Activated CD4-positive, alpha-beta T cell treated with anti-CD3 and anti-CD28 coated beads, Interleukin-2, amount 10 ng/mL, durations not matched to agents 24 days and 14 days (primary cell): ENCODE data around the gene ANKRD18A. TPM values are rescaled to one million over a fixed set of nuclear protein-coding genes. Genes with fewer than 3 reads are reported as not detected.

ENCODE experiments used
- DNase-seq: peaks from one replicate; pipeline ENCODE4 v3.0.0; 2022
- H3K27ac Mint-ChIP-seq: one replicate; pipeline ENCODE4 v1.8.0; 2022; ENCODE audit warnings: mild to moderate bottlenecking, mixed read lengths
- H3K27me3 Mint-ChIP-seq: one replicate; pipeline ENCODE4 v1.8.0; 2022; ENCODE audit warnings: mixed read lengths
- H3K36me3 Mint-ChIP-seq: one replicate; pipeline ENCODE4 v1.8.0; 2022; ENCODE audit warnings: low read depth, mild to moderate bottlenecking, mixed read lengths
- H3K4me1 Mint-ChIP-seq: one replicate; pipeline ENCODE4 v1.8.0; 2021; ENCODE audit warnings: mixed read lengths
- H3K4me3 Mint-ChIP-seq: one replicate; pipeline ENCODE4 v1.8.0; 2022; ENCODE audit warnings: mild to moderate bottlenecking, moderate library complexity, mixed read lengths
- H3K9me3 Mint-ChIP-seq: one replicate; pipeline ENCODE4 v1.8.0; 2021; ENCODE audit warnings: mixed read lengths
- intact Hi-C: fragments of 100-400 bp; cut with micrococcal nuclease; formaldehyde crosslinking; loops from one replicate; pipeline ENCODE4 v1.15.1; 2023
- total RNA-seq: library from RNA; stranded (reverse); gene quantifications from 2 replicates; pipeline ENCODE4 v1.2.3, GENCODE V29; 2022

ANKRD18A gene
- 2.7 and 4.5 TPM in 2 replicates for total RNA-seq

DNA sequence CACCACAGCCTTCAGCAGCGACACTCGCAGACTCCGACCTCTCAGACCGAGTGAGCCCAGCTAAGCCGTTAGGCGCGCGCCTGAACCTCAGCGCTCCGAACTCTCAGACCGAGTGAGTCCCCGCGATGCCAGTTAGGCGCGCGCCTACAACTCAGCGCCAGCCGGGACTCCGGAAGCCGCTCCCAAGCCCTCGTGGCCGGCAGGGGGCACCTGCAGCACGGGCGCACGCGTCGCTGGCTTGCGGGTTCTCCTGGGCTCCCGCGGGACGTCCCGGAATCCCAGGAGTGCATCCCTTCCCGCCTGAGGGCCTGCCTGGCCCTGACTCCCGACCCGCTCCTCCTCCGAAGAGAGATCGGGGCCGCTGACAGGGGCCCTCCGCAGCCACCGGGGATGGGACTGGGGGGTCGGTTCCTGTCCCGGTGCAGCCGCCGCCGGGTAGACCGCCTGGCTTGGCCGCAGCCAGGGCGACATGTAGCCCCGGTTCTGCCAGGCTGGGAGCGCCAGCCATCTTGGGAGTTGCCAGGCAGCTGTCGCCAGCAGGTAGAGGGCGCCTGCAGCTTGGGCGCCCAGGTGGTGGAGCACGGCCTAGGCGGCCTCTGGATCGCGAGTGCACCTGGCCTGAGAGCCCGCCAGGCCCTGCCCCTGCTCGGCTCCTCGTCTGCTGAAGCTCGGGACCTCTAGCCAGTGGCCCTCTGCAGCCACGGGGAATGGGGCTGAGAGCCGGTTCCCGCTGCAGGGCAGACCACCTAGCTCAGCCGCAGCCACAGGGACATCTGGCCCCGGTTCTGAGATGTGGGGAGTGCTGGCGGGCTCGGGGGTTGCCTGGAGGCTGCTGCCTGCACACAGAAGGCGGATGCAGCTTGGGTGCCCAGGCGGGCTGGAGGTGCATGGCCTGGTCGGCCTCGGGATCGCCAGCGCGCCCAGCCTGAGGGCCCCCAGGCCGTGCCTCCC, at the start of gene ANKRD18A:
Gene ANKRD18A (minus strand): TSS at position 114 of the 951 bp plus-strand sequence. CDS start 311 bp downstream, outside the sequence.
- Mint-ChIP-seq H3K4me3 (peak within 1 kb of the TSS; percentile 93), H3K9me3 (peaks cover 4% of the 10 kb centered on the region), H3K4me1 (peaks cover 10% of the 10 kb centered on the region), H3K27ac (peak within 1 kb of the TSS; percentile 89), H3K36me3 (peaks cover 3% of the 10 kb centered on the region), H3K27me3 (peaks cover 49% of the 10 kb centered on the region)
- DNase-seq: peak; percentile 89
- intact Hi-C loops: no loop called here

DNA sequence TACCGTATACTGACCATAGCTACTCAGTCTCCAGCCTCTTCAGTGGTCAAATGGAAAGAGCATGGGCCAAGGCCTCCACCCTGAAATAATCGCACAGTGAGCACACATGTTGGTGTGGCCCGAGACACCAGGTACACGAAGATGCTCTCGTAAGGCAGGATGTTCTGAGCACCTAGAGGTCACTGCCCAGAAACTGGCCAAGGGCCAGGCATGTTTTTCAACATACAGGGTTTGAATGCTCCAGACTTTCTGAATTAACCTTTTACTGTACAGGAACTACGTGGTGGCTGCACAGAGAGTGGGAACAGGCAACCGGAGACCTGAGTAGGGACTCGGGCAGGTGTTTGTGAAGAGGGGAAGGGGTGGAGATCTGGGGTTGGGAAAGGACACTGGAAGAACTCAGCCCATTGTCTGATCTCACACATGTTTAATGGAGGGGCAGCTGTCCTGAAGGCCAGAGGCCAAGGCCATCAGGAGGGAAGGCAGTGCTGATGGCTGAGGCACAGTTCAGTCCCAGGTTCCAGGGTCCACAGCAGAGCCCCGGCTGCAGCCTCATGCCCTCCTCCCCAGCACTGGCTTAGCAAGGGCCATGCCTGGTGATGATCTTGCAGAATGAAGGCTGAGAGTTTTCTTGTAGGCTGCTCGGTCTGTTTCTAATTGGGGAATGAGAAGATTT, 48.5 kb upstream of the ANKRD18A start:
- no peaks in the 10 kb centered on the region for H3K36me3 Mint-ChIP-seq
- no peak overlapping the region for H3K27ac Mint-ChIP-seq
- intact Hi-C loops: no loop called here

GRCh38 chr9:38662763-38663593, 42.6 kb upstream of the ANKRD18A start:
- H3K4me1 Mint-ChIP-seq: no peaks in the 10 kb centered on the region
- H3K27me3 Mint-ChIP-seq: peaks cover 8% of the 10 kb centered on the region
- DNase-seq: no peak
- H3K27ac Mint-ChIP-seq: no peak overlapping the region
- H3K9me3 Mint-ChIP-seq: no peaks in the 10 kb centered on the region
- intact Hi-C loops: no loop called here
- H3K36me3 Mint-ChIP-seq: no peaks in the 10 kb centered on the region
- H3K4me3 Mint-ChIP-seq: no peak overlapping the region

More for the DNA sequence above, 48.5 kb upstream of the ANKRD18A start:
- H3K4me1 Mint-ChIP-seq: no peaks in the 10 kb centered on the region
- no peak for DNase-seq
- no peaks in the 10 kb centered on the region for H3K9me3 Mint-ChIP-seq
- H3K4me3 Mint-ChIP-seq: no peak overlapping the region
- peaks cover 4% of the 10 kb centered on the region for H3K27me3 Mint-ChIP-seq

GRCh38 chr9:38659538-38659937, 39.1 kb upstream of the ANKRD18A start:
- intact Hi-C loops: no loop called here
- no peaks in the 10 kb centered on the region for H3K4me1 Mint-ChIP-seq
- no peaks in the 10 kb centered on the region for H3K9me3 Mint-ChIP-seq
- no peak for DNase-seq
- H3K4me3 Mint-ChIP-seq: no peak overlapping the region
- no peaks in the 10 kb centered on the region for H3K36me3 Mint-ChIP-seq
- peaks cover 11% of the 10 kb centered on the region for H3K27me3 Mint-ChIP-seq
- H3K27ac Mint-ChIP-seq: no peak overlapping the region

DNA sequence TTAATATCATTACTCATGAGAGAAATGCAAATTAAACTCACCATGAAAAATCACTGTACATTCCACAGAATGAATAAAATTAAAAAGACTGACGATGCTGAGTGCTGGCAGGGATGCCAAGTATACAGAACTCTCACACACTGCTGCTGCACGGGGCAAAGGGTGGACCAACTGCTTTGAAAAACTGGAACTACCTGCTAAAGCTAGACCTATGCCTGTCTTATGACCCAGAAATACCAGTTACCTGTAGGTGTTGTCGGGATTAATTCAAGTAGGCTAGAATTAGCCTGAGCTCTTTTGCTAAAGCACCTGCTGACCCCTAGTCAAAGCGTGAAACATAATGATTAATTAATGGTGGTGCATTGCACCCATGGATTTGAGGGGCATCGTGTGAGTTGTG, 36.5 kb upstream of the ANKRD18A start:
- Mint-ChIP-seq H3K9me3 (no peaks in the 10 kb centered on the region), H3K36me3 (no peaks in the 10 kb centered on the region), H3K4me1 (no peaks in the 10 kb centered on the region), H3K27ac (no peak overlapping the region), H3K27me3 (peaks cover 11% of the 10 kb centered on the region), H3K4me3 (no peak overlapping the region)
- no peak for DNase-seq
- intact Hi-C loops: no loop called here

GRCh38 chr9:38652486-38652885, 32.1 kb upstream of the ANKRD18A start:
- no peaks in the 10 kb centered on the region for H3K4me1 Mint-ChIP-seq
- H3K36me3 Mint-ChIP-seq: no peaks in the 10 kb centered on the region
- H3K4me3 Mint-ChIP-seq: no peak overlapping the region
- intact Hi-C loops: no loop called here
- peaks cover 7% of the 10 kb centered on the region for H3K27me3 Mint-ChIP-seq
- no peak for DNase-seq
- no peak overlapping the region for H3K27ac Mint-ChIP-seq
- no peaks in the 10 kb centered on the region for H3K9me3 Mint-ChIP-seq

GRCh38 chr9:38652044-38652443, 31.6 kb upstream of the ANKRD18A start:
- Mint-ChIP-seq H3K27ac (no peak overlapping the region), H3K4me1 (no peaks in the 10 kb centered on the region), H3K27me3 (peaks cover 4% of the 10 kb centered on the region), H3K9me3 (no peaks in the 10 kb centered on the region), H3K4me3 (no peak overlapping the region), H3K36me3 (no peaks in the 10 kb centered on the region)
- intact Hi-C loops: no loop called here
- no peak for DNase-seq

DNA sequence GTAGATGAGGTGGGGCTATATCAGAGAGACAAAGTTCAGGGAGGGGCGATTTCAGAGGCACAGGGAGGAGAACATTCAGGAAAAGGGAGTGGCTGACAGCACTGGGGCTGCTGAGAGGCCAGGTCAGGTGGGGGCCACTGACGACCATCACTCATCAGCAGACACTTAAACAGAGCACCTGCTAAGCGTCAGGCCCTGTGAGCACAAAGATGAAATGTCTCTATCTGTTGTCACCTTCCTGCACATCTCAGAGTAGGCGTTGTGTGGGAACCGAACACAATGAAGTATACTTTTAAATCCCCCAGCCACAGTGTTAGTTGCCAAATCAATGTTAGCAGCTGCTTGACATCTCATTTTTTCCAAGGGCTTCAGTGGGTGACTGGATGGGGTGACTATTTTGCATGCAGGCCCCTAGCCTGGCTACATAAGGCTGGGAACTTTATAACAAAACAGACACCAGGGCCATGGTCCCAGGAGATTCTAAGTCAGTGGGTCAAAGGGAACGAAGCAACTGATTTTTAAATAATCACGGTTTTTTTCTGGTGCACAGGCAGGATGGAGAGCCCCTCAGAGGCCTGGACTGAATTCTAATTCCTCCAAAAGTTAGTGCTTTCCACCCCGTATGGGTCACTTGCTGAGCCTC, 31.1 kb upstream of the ANKRD18A start:
- no peak for DNase-seq
- Mint-ChIP-seq H3K27me3 (peaks cover 4% of the 10 kb centered on the region), H3K36me3 (no peaks in the 10 kb centered on the region), H3K27ac (no peak overlapping the region), H3K9me3 (no peaks in the 10 kb centered on the region), H3K4me3 (no peak overlapping the region), H3K4me1 (no peaks in the 10 kb centered on the region)
- intact Hi-C loops: no loop called here

DNA sequence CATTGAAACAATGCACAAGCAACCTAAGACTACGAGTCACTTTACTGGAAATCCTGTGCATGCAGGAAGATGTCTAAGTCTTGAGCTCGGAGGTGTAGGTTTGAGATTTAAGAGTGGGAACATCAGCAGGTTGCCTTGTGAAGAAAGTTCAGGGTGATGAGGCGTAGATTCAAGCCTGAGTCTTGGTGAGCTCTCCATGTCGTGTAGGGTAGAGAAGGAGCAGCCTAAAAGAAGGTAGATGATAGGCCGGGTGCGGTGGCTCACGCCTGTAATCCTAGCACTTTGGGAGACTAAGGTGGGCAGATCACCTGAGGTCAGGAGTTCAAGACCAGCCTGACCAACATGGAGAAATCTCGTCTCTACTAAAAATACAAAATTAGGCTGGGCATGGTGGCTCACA, 30.2 kb upstream of the ANKRD18A start:
- no peak for DNase-seq
- H3K4me3 Mint-ChIP-seq: no peak overlapping the region
- peaks cover 2% of the 10 kb centered on the region for H3K27me3 Mint-ChIP-seq
- no peak overlapping the region for H3K27ac Mint-ChIP-seq
- no peaks in the 10 kb centered on the region for H3K9me3 Mint-ChIP-seq
- no peaks in the 10 kb centered on the region for H3K36me3 Mint-ChIP-seq
- intact Hi-C loops: no loop called here
- no peaks in the 10 kb centered on the region for H3K4me1 Mint-ChIP-seq

GRCh38 chr9:38649731-38650363, 29.5 kb upstream of the ANKRD18A start:
- Mint-ChIP-seq H3K4me3 (no peak overlapping the region), H3K9me3 (no peaks in the 10 kb centered on the region), H3K4me1 (no peaks in the 10 kb centered on the region), H3K27me3 (peaks cover 2% of the 10 kb centered on the region), H3K27ac (no peak overlapping the region), H3K36me3 (no peaks in the 10 kb centered on the region)
- no peak for DNase-seq
- intact Hi-C loops: no loop called here

GRCh38 chr9:38644601-38645000, 24.2 kb upstream of the ANKRD18A start:
- Mint-ChIP-seq H3K27ac (no peak overlapping the region), H3K4me3 (no peak overlapping the region), H3K36me3 (no peaks in the 10 kb centered on the region), H3K4me1 (no peaks in the 10 kb centered on the region), H3K27me3 (no peaks in the 10 kb centered on the region), H3K9me3 (no peaks in the 10 kb centered on the region)
- intact Hi-C loops: no loop called here
- DNase-seq: no peak

DNA sequence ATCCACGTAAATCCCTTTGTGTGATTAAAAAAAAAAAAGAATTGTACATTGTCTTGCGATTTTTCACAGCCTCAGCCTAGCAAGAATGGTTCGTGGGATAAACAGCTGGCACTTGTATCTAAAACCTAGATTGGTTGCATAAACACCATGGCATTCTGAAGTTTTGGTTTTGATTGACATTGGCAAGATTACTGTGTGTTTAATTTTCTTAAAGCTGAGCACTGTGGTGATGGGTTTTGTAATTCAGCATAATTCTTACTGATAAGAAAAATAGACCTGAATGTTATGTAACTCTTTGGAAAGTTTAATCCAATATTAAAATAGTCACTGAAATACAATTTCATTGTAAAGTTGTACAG, 23.4 kb upstream of the ANKRD18A start:
- H3K4me1 Mint-ChIP-seq: no peaks in the 10 kb centered on the region
- no peak overlapping the region for H3K4me3 Mint-ChIP-seq
- intact Hi-C loops: no loop called here
- H3K27me3 Mint-ChIP-seq: no peaks in the 10 kb centered on the region
- DNase-seq: no peak
- H3K27ac Mint-ChIP-seq: no peak overlapping the region
- H3K36me3 Mint-ChIP-seq: no peaks in the 10 kb centered on the region
- no peaks in the 10 kb centered on the region for H3K9me3 Mint-ChIP-seq
